H1 (cell line): ENCODE measurements around the gene CHD1L.

ENCODE experiments used
- CBX8 ChIP-seq: fragments of 300-800, 300-1000 bp; sonication (generic); IDR thresholded peaks from 2 replicates; pipeline ENCODE4 v1.7.1; 2016; ENCODE audit warnings: low read depth, low read length, borderline replicate concordance
- EZH2 ChIP-seq: fragments of 200-600 bp; sonication (generic); IDR thresholded peaks from 2 replicates; pipeline ENCODE4 v1.7.1; 2012; ENCODE audit warnings: low read depth, mild to moderate bottlenecking, moderate library complexity, low read length, inconsistent platforms; ENCODE audit not compliant: severe bottlenecking
- GABPA ChIP-seq: IDR thresholded peaks from 2 replicates; pipeline ENCODE4 v1.6.1; 2011; ENCODE audit warnings: mild to moderate bottlenecking, low read length, moderate library complexity, borderline replicate concordance; ENCODE audit not compliant: insufficient read depth
- JUN ChIP-seq: IDR thresholded peaks from 2 replicates; pipeline ENCODE4 v1.6.1; 2011; ENCODE audit warnings: low read depth, mild to moderate bottlenecking, improper control_type of control experiment, low read length
- RAD21 ChIP-seq, 2 experiments: IDR thresholded peaks in 1 of 2; conservative IDR thresholded peaks in 1 of 2; 2 replicates each; pipeline ENCODE4 v1.6.1; 2011; ENCODE audit warnings: low read depth in 2 of 2, low read length in 2 of 2, improper control_type of control experiment in 1 of 2, inconsistent platforms in 1 of 2, mild to moderate bottlenecking in 1 of 2, moderate library complexity in 1 of 2
- SIN3A ChIP-seq, 2 experiments: IDR thresholded peaks in 1 of 2; conservative IDR thresholded peaks in 1 of 2; 2 replicates each; pipeline ENCODE4 v1.6.1; 2011 to 2012; ENCODE audit warnings: low read length in 2 of 2, improper control_type of control experiment in 1 of 2, low read depth in 1 of 2, mild to moderate bottlenecking in 1 of 2
- TAF1 ChIP-seq: IDR thresholded peaks from 2 replicates; pipeline ENCODE4 v1.6.1; 2011; ENCODE audit warnings: mild to moderate bottlenecking, low read depth, low read length
- TF ChIP-seq, protein P1 (sequence below): IDR thresholded peaks from 2 replicates; pipeline ENCODE4 v1.6.1; 2011; ENCODE audit warnings: low read depth, mild to moderate bottlenecking, low read length; ENCODE audit not compliant: insufficient read depth
- TF ChIP-seq, protein P2 (sequence below), 3 experiments: IDR thresholded peaks; 1 replicate in 2 of 3; 2 replicates in 1 of 3; pipeline versions ENCODE4 v1.5.1 to v1.6.1; 2011; ENCODE audit warnings: low read length in 3 of 3, mild to moderate bottlenecking in 3 of 3, inconsistent platforms in 2 of 3, low read depth in 1 of 3, moderate library complexity in 1 of 3; ENCODE audit not compliant: insufficient read depth in 1 of 3; ENCODE audit errors: control extremely low read depth in 1 of 3
- TF ChIP-seq, protein P3 (sequence below): IDR thresholded peaks from 2 replicates; pipeline ENCODE4 v1.6.1; 2012; ENCODE audit warnings: inconsistent platforms

DNA sequence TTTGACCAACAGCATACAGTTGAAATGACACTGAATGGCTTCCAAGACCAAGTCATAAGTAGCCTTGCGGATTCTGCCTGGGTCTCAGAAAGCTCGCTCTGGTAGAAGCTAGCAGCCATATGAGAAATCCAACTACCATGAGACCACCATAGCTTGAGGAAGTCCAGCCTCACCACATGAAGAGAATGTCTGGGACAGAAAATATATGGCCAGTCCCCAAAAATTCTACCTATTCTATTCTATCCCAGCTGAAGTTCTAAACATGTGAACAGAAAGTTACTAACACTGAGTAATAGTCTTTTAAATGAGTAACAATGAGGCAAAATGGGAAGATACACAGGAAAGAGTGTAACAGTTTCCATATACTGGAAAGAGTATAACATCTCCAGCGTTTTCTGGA lies 26.4 kb upstream of the CHD1L start:
- no peak for TF ChIP-seq SIN3A (conservative IDR thresholded peaks at IDR 0.05 in 1 of 2, IDR thresholded peaks at IDR 0.05 in 1 of 2; ENCODE audit: low read depth in 1 of 2, low read length in 2 of 2)
- TF ChIP-seq, protein P1, sequence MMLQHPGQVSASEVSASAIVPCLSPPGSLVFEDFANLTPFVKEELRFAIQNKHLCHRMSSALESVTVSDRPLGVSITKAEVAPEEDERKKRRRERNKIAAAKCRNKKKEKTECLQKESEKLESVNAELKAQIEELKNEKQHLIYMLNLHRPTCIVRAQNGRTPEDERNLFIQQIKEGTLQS, result no peak
- TF ChIP-seq, protein P2, sequence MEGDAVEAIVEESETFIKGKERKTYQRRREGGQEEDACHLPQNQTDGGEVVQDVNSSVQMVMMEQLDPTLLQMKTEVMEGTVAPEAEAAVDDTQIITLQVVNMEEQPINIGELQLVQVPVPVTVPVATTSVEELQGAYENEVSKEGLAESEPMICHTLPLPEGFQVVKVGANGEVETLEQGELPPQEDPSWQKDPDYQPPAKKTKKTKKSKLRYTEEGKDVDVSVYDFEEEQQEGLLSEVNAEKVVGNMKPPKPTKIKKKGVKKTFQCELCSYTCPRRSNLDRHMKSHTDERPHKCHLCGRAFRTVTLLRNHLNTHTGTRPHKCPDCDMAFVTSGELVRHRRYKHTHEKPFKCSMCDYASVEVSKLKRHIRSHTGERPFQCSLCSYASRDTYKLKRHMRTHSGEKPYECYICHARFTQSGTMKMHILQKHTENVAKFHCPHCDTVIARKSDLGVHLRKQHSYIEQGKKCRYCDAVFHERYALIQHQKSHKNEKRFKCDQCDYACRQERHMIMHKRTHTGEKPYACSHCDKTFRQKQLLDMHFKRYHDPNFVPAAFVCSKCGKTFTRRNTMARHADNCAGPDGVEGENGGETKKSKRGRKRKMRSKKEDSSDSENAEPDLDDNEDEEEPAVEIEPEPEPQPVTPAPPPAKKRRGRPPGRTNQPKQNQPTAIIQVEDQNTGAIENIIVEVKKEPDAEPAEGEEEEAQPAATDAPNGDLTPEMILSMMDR (IDR thresholded peaks at IDR 0.05; ENCODE audit: control extremely low read depth in 1 of 3, insufficient read depth in 1 of 3, low read depth in 1 of 3, low read length in 3 of 3), result no peak
- TF ChIP-seq JUN, result no peak
- TF ChIP-seq RAD21 (IDR thresholded peaks at IDR 0.05 in 1 of 2, conservative IDR thresholded peaks at IDR 0.05 in 1 of 2; ENCODE audit: low read depth in 2 of 2, low read length in 2 of 2), result no peak
- no peak for TF ChIP-seq TAF1
- no peak for TF ChIP-seq GABPA
- no peak for TF ChIP-seq EZH2
- TF ChIP-seq, protein P3, sequence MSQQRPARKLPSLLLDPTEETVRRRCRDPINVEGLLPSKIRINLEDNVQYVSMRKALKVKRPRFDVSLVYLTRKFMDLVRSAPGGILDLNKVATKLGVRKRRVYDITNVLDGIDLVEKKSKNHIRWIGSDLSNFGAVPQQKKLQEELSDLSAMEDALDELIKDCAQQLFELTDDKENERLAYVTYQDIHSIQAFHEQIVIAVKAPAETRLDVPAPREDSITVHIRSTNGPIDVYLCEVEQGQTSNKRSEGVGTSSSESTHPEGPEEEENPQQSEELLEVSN, result no peak
- no peak for TF ChIP-seq CBX8
